ENCODE results near the gene TBC1D9B.

The TBC1D9B gene

DNA sequence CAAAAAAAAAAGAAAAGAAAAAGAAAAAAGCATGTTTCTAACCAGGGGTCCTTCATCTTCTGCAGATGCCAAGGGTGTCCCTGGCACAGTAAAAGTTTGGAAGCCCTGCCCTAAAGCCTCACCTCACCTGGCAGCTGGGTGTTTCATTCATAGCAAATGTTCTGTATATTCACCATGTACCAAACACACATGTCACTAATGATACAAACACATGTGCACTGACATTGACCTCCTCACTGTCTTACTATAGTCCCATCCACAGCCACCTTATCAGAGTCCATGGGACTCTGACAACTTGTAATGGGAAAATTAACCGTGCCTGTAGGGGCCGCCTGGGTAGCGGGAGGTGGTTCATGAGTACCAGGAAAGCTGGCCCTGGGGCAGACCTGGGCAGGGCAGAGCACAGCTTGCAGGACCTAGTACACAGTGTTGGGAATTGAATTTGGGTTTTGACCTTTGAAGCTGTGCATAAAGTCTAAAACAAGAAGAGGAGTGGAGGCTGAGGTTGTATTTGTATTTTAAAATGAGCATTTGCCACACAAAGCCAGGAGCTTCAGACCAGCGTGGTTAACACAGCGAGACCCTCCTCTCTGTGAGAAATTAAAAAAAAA, 94.6 kb downstream of the TBC1D9B start:
- Histone ChIP-seq H3K27me3 (ENCODE audit: control insufficient read depth, insufficient read depth, low read length) (no peaks in the 10 kb centered on the region), H3K36me3 (ENCODE audit: control insufficient read depth, insufficient read depth, low read length) (0 out of 2 replicates have a peak, but pooled peaks cover 2% of the 10 kb centered on the region), H3K27ac (ENCODE audit: low read length) (no peak overlapping the region), H3K4me1 (ENCODE audit: control insufficient read depth, insufficient read depth, low read length) (peaks cover 3% of the 10 kb centered on the region; the same call in 1 of the 2 replicates), H3K4me3 (ENCODE audit: low read length) (no peak overlapping the region), H3K9me3 (ENCODE audit: control insufficient read depth, insufficient read depth, low read length) (no peaks in the 10 kb centered on the region)
- whole genome bisulfite sequencing (ENCODE audit: insufficient coverage, insufficient read length) = no CpG with 5 or more reads among the region's 5 CpGs
- no peak for DNase-seq (ENCODE audit: low read depth, low spot score)

- H3K9me3 ChIP-seq (ENCODE audit: control insufficient read depth, insufficient read depth, low read length) = no peaks in the 10 kb centered on the region
- no peak for DNase-seq (ENCODE audit: low read depth, low spot score)
- H3K27ac ChIP-seq (ENCODE audit: low read length) = no peak overlapping the region
- no peaks in the 10 kb centered on the region for H3K27me3 ChIP-seq (ENCODE audit: control insufficient read depth, insufficient read depth, low read length)
- H3K4me3 ChIP-seq (ENCODE audit: low read length) = no peak overlapping the region
- H3K36me3 ChIP-seq (ENCODE audit: control insufficient read depth, insufficient read depth, low read length) = 0 out of 2 replicates have a peak, but pooled peaks cover 2% of the 10 kb centered on the region
- peaks cover 3% of the 10 kb centered on the region; the same call in 1 of the 2 replicates for H3K4me1 ChIP-seq (ENCODE audit: control insufficient read depth, insufficient read depth, low read length)
- WGBS (ENCODE audit: insufficient coverage, insufficient read length) = no CpG with 5 or more reads among the region's 27 CpGs
These were observed 95.4 kb downstream of the TBC1D9B start for GRCh38 chr5:179812135-179812825.
